GM21825 (cell line): Measurements from ENCODE around the gene ID1.
"Not testable (repeated sequence)": the region's sequence is repeated elsewhere in the genome, so short reads cannot be mapped to it uniquely, and the experiment has no call there.

Source experiments
- ATAC-seq: cut with Tn5 transposase; IDR thresholded peaks from one replicate; pipeline ENCODE4 v1.9.1; 2021; ENCODE audit warnings: mild to moderate bottlenecking, moderate library complexity; ENCODE audit not compliant: unreplicated experiment

Gene ID1

GRCh38 chr20:31596831-31597480 lies 8.1 kb upstream of the ID1 start:
- no peak for ATAC-seq

GRCh38 chr20:31597481-31597855 lies 7.6 kb upstream of the ID1 start:
- no peak for ATAC-seq

GRCh38 chr20:31602431-31602778 lies 2.7 kb upstream of the ID1 start:
- no peak for ATAC-seq

- peak; percentile 45 for ATAC-seq
Observed at GRCh38 chr20:31602779-31603441, 2.2 kb upstream of the ID1 start.

- ATAC-seq: peak; percentile 50
Observed at GRCh38 chr20:31603822-31604566, 1.1 kb upstream of the ID1 start.

GRCh38 chr20:31604567-31605030 lies 490 bp upstream of the ID1 start:
- no peak for ATAC-seq

GRCh38 chr20:31605902-31606803 lies 1.1 kb downstream of the ID1 start:
- no peak for ATAC-seq

GRCh38 chr20:31606804-31607639 lies 1.9 kb downstream of the ID1 start:
- ATAC-seq: no peak

- no peak for ATAC-seq
Observed at GRCh38 chr20:31607640-31608250, 2.7 kb downstream of the ID1 start.

GRCh38 chr20:31608251-31608945 lies 3.3 kb downstream of the ID1 start:
- no peak for ATAC-seq

- not testable (repeated sequence) for ATAC-seq
Observed at GRCh38 chr20:31612271-31612640, 7.2 kb downstream of the ID1 start.

GRCh38 chr20:31615416-31615815 lies 10.3 kb downstream of the ID1 start:
- no peak for ATAC-seq

- ATAC-seq: no peak
Observed at GRCh38 chr20:31617432-31618104, 12.5 kb downstream of the ID1 start.

- no peak for ATAC-seq
Observed at GRCh38 chr20:31620246-31620645, 15.2 kb downstream of the ID1 start.

- ATAC-seq: not testable (repeated sequence)
Observed at GRCh38 chr20:31623123-31623505, 18.0 kb downstream of the ID1 start.

- ATAC-seq: not testable (repeated sequence)
Observed at GRCh38 chr20:31626534-31626933, 21.4 kb downstream of the ID1 start.

- ATAC-seq: not testable (repeated sequence)
Observed at GRCh38 chr20:31628057-31628456, 23.0 kb downstream of the ID1 start.

- ATAC-seq: no peak
Observed at GRCh38 chr20:31630187-31630790, 25.2 kb downstream of the ID1 start.
